ENCODE data around the gene ARHGAP10. TPM values are rescaled to one million over a fixed set of nuclear protein-coding genes. Genes with fewer than 3 reads are reported as not detected.

ARHGAP10 gene
- total and polyA plus RNA-seq, 10 of the 15 experiments (the other 5 are each of a cell fraction or from before 2014, with no cell fraction given), result 1.3 to 25.8 (median 17.2) TPM

DNA sequence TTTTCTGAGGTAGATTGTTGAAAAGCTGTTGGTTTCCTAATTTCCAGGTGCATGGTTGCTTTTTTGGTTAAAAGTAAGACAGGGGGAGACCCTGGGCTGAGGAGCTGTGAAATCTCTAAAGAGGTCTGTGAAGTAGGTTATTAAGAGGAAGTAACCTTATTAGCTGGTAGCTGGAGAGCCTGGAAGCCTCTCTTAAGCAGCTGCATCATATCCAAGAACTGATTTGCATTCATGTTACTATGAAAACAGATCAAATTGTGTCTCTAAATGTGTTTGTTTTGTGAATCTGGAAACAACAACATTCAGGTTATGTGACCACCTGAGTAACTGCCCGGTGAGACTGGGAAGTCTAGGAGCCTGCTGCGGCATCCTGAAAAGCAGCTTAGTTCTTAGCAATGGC is 54.1 kb downstream of the ARHGAP10 start:
- peaks cover 69% of the 10 kb centered on the region for H3K79me2 ChIP-seq (ENCODE audit: control insufficient read depth, insufficient read depth, low read length)
- 0 out of 2 replicates have a peak overlapping the region, but pooled peaks have one; percentile 22 for H3K4me3 ChIP-seq
- ChIA-PET SMC1A (ENCODE audit: uncharacterized antibody, unreplicated experiment) (interaction anchor here (0.7 to 3.6 kb wide), 28 partner anchors 9 to 157 kb away, joined by 3 to 48 read pairs (median 6); partner anchors contain the start of gene PRMT9), CTCF (interaction anchor here (0.6 to 5.6 kb wide), 12 partner anchors 9 to 78 kb away, joined by 3 to 81 read pairs (median 4); no protein-coding TSS in a partner anchor), RAD21 (ENCODE audit: unreplicated experiment) (interaction anchor here (0.6 to 3.5 kb wide), 19 partner anchors 9 to 157 kb away, joined by 3 to 37 read pairs (median 5); partner anchors contain the start of genes ARHGAP10 and PRMT9), POLR2A (interaction anchor here (0.8 to 2.6 kb wide), 7 partner anchors 9 to 54 kb away, joined by 3 to 10 read pairs (median 5); partner anchors contain the start of gene ARHGAP10)
- in situ Hi-C loops (cut with MboI) (no loop called here), intact Hi-C loops (cut with micrococcal nuclease; ENCODE audit: unreplicated experiment) (loop anchor here (5.0 kb wide), 1 partner anchor 51 kb away; no protein-coding TSS in a partner anchor)
- H3K27ac ChIP-seq (ENCODE audit: control insufficient read depth, insufficient read depth), result peak overlapping the region; percentile 87
- no peak overlapping the region for H2AFZ ChIP-seq (ENCODE audit: control insufficient read depth, low read depth, low read length)
- no peaks in the 10 kb centered on the region for H4K20me1 ChIP-seq (ENCODE audit: control insufficient read depth, insufficient read depth)
- H3K9me3 ChIP-seq (replicated peaks; ENCODE audit: control insufficient read depth, insufficient read depth, low read length), result no peaks in the 10 kb centered on the region
- DNase-seq (ENCODE audit: low read depth, low spot score), result no peak
- no TSS peak for BruUV-seq (replicated peaks)
- H3K27me3 ChIP-seq (replicated peaks in 1 of 2; ENCODE audit: control insufficient read depth in 2 of 2, insufficient read depth in 2 of 2, low read length in 1 of 2), result no peaks in the 10 kb centered on the region
- ATAC-seq, result peak; percentile 93
- no peaks in the 10 kb centered on the region for H3K36me3 ChIP-seq (ENCODE audit: control insufficient read depth in 2 of 2, insufficient read depth in 2 of 2, low read length in 1 of 2)
- peaks cover 48% of the 10 kb centered on the region for H3K4me1 ChIP-seq (ENCODE audit: control insufficient read depth, insufficient read depth, low read length)
- no peak overlapping the region; the same call in 1 of the 2 replicates for H3K9ac ChIP-seq (ENCODE audit: control insufficient read depth, insufficient read depth, low read length)
- FAIRE-seq, result peak; percentile 94
- 53% methylated on average over 2 of the region's 2 CpGs for WGBS (ENCODE audit: insufficient coverage, insufficient replicate concordance, low lambda C conversion rate, missing lambda C conversion rate)
- peak overlapping the region; percentile 79 for H3K4me2 ChIP-seq (ENCODE audit: control insufficient read depth, insufficient read depth)
- TF ChIP-seq SP1 (IDR thresholded peaks at IDR 0.05; ENCODE audit: low read depth, low read length), result no peak
- no peak for TF ChIP-seq RAD21 (IDR thresholded peaks at IDR 0.05; ENCODE audit: insufficient read depth, low read depth, low read length)
- TF ChIP-seq ZNF207 (IDR thresholded peaks at IDR 0.05; ENCODE audit: borderline replicate concordance), result no peak
- TF ChIP-seq, protein P1, sequence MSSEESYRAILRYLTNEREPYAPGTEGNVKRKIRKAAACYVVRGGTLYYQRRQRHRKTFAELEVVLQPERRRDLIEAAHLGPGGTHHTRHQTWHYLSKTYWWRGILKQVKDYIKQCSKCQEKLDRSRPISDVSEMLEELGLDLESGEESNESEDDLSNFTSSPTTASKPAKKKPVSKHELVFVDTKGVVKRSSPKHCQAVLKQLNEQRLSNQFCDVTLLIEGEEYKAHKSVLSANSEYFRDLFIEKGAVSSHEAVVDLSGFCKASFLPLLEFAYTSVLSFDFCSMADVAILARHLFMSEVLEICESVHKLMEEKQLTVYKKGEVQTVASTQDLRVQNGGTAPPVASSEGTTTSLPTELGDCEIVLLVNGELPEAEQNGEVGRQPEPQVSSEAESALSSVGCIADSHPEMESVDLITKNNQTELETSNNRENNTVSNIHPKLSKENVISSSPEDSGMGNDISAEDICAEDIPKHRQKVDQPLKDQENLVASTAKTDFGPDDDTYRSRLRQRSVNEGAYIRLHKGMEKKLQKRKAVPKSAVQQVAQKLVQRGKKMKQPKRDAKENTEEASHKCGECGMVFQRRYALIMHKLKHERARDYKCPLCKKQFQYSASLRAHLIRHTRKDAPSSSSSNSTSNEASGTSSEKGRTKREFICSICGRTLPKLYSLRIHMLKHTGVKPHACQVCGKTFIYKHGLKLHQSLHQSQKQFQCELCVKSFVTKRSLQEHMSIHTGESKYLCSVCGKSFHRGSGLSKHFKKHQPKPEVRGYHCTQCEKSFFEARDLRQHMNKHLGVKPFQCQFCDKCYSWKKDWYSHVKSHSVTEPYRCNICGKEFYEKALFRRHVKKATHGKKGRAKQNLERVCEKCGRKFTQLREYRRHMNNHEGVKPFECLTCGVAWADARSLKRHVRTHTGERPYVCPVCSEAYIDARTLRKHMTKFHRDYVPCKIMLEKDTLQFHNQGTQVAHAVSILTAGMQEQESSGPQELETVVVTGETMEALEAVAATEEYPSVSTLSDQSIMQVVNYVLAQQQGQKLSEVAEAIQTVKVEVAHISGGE (CRISPR knock-in tag; IDR thresholded peaks at IDR 0.05), result no peak
- 0 out of 2 replicates have a peak, but pooled peaks have one; percentile 42 for TF ChIP-seq FOXM1 (IDR thresholded peaks at IDR 0.05; ENCODE audit: low read depth, low read length)
- no peak for TF ChIP-seq CREB1 (IDR thresholded peaks at IDR 0.05; ENCODE audit: low read depth)
- TF ChIP-seq ZNF274 (IDR thresholded peaks at IDR 0.05; ENCODE audit: insufficient read depth, insufficient read length), result no peak
- no peak for TF ChIP-seq ZNF24 (IDR thresholded peaks at IDR 0.05)
- no peak for TF ChIP-seq RB1 (IDR thresholded peaks at IDR 0.05; ENCODE audit: borderline replicate concordance)
- no peak for TF ChIP-seq SMC3 (IDR thresholded peaks at IDR 0.05; ENCODE audit: borderline replicate concordance, low read length)
- TF ChIP-seq IRF4 (IDR thresholded peaks at IDR 0.05; ENCODE audit: low read depth, low read length), result no peak
- TF ChIP-seq ZBED1 (IDR thresholded peaks at IDR 0.05; ENCODE audit: borderline replicate concordance), result no peak
- TF ChIP-seq RUNX3 (IDR thresholded peaks at IDR 0.05; ENCODE audit: low read length), result no peak
- TF ChIP-seq NR2C1 (IDR thresholded peaks at IDR 0.05), result no peak
- no peak for TF ChIP-seq CHD1 (IDR thresholded peaks at IDR 0.05; ENCODE audit: low read depth, low read length)
- no peak; the same call in none of the 2 replicates for TF ChIP-seq IKZF1 (conservative IDR thresholded peaks at IDR 0.05)
- no peak for TF ChIP-seq ETV6 (conservative IDR thresholded peaks at IDR 0.05 in 1 of 2, IDR thresholded peaks at IDR 0.05 in 1 of 2; ENCODE audit: borderline replicate concordance in 1 of 2, low read depth in 1 of 2)
- no peak for TF ChIP-seq HSF1 (IDR thresholded peaks at IDR 0.05; ENCODE audit: low read depth, low read length)

All from GM12878 (cell line).